Glutamatergic neuron (in vitro differentiated cells): ENCODE results near the gene STXBP5L. TPM values are rescaled to one million over a fixed set of nuclear protein-coding genes. Genes with fewer than 3 reads are reported as not detected.

ENCODE experiments used
- DNase-seq: peaks from one replicate; pipeline ENCODE4 v3.0.0; 2022
- H3K27ac Mint-ChIP-seq: one replicate; pipeline ENCODE4 v1.8.0; 2020; ENCODE audit warnings: mild to moderate bottlenecking, mixed read lengths, inconsistent platforms; ENCODE audit not compliant: unreplicated experiment
- H3K27me3 Mint-ChIP-seq: one replicate; pipeline ENCODE4 v1.8.0; 2020; ENCODE audit warnings: mild to moderate bottlenecking, moderate library complexity, mixed read lengths, inconsistent platforms; ENCODE audit not compliant: unreplicated experiment
- H3K36me3 Mint-ChIP-seq: one replicate; pipeline ENCODE4 v1.8.0; 2020; ENCODE audit warnings: mild to moderate bottlenecking, mixed read lengths, inconsistent platforms; ENCODE audit not compliant: unreplicated experiment
- H3K4me1 Mint-ChIP-seq: one replicate; pipeline ENCODE4 v1.8.0; 2020; ENCODE audit warnings: mild to moderate bottlenecking, low read depth, mixed read lengths, inconsistent platforms; ENCODE audit not compliant: unreplicated experiment
- H3K4me3 Mint-ChIP-seq: one replicate; pipeline ENCODE4 v1.8.0; 2020; ENCODE audit warnings: mild to moderate bottlenecking, mixed read lengths, inconsistent platforms; ENCODE audit not compliant: unreplicated experiment
- H3K9me3 Mint-ChIP-seq: one replicate; pipeline ENCODE4 v1.8.0; 2020; ENCODE audit warnings: mild to moderate bottlenecking, moderate library complexity, mixed read lengths, inconsistent platforms; ENCODE audit not compliant: unreplicated experiment
- total RNA-seq: library from RNA; stranded (reverse); fragmentation: NEBNext Ultra II Directional; extraction: Animal tissue kit (Norgen Biotek cat#: 25700); gene quantifications from one replicate; pipeline ENCODE4 v1.2.1, GENCODE V29; 2021; ENCODE audit not compliant: unreplicated experiment
- TF ChIP-seq, protein P1 (sequence below): fragments of 200-600 bp; sonication (generic); IDR thresholded peaks from one replicate; pipeline ENCODE4 v1.5.0; 2021; ENCODE audit not compliant: partially characterized antibody, unreplicated experiment

The STXBP5L gene
- total RNA-seq, 1 donor from 2014 or later = 54.7 TPM

DNA sequence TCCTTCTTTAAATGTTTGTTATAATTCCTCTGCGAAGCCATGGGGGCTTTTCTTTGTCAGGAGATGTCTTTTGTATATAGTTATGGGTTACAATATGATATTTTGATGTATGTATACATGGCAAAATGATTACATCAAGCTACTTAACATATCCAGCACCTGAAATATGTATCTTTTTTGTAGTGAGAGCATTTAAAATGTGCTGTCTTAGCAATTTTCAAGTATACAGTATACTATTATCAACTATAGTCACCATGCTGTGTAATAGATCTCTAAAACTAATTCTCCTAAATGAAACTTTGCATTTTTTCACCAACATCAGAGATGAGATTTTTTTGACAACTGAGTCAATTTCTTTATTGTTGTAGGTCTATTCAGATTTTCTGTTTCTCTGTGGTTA, 77.2 kb downstream of the STXBP5L start:
- H3K4me3 Mint-ChIP-seq = no peak overlapping the region
- H3K9me3 Mint-ChIP-seq = peaks cover 4% of the 10 kb centered on the region
- TF ChIP-seq, protein P1, sequence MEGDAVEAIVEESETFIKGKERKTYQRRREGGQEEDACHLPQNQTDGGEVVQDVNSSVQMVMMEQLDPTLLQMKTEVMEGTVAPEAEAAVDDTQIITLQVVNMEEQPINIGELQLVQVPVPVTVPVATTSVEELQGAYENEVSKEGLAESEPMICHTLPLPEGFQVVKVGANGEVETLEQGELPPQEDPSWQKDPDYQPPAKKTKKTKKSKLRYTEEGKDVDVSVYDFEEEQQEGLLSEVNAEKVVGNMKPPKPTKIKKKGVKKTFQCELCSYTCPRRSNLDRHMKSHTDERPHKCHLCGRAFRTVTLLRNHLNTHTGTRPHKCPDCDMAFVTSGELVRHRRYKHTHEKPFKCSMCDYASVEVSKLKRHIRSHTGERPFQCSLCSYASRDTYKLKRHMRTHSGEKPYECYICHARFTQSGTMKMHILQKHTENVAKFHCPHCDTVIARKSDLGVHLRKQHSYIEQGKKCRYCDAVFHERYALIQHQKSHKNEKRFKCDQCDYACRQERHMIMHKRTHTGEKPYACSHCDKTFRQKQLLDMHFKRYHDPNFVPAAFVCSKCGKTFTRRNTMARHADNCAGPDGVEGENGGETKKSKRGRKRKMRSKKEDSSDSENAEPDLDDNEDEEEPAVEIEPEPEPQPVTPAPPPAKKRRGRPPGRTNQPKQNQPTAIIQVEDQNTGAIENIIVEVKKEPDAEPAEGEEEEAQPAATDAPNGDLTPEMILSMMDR = no peak
- H3K36me3 Mint-ChIP-seq = peaks cover 7% of the 10 kb centered on the region
- no peak for DNase-seq
- peaks cover 18% of the 10 kb centered on the region for H3K4me1 Mint-ChIP-seq
- no peaks in the 10 kb centered on the region for H3K27me3 Mint-ChIP-seq
- no peak overlapping the region for H3K27ac Mint-ChIP-seq

DNA sequence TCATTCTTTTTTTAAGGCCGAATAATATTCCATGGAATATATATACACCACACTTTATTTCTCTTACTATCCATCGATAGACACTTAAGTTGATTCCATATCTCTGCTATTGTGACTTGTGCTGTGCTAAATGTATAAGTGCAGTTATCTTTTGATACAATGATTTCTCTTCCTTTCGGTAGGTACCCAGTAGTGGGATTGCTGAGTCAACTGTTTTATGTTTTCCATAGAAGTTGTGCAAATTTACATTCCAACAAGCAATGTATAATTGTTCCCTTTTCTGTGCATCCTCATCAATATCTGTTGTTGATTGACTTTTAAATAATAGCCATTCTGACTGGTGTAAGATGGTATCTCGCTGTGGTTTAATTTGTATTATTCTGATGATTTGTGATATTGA, 81.0 kb downstream of the STXBP5L start:
- Mint-ChIP-seq H3K27me3 (no peaks in the 10 kb centered on the region), H3K4me3 (no peak overlapping the region), H3K27ac (no peak overlapping the region), H3K4me1 (peaks cover 4% of the 10 kb centered on the region), H3K36me3 (no peaks in the 10 kb centered on the region), H3K9me3 (peaks cover 2% of the 10 kb centered on the region)
- TF ChIP-seq, protein P1 = no peak
- DNase-seq = no peak

GRCh38 chr3:121018917-121019321, 110.9 kb downstream of the STXBP5L start:
- H3K27me3 Mint-ChIP-seq = no peaks in the 10 kb centered on the region
- no peak overlapping the region for H3K4me3 Mint-ChIP-seq
- DNase-seq = no peak
- H3K36me3 Mint-ChIP-seq = peaks cover 17% of the 10 kb centered on the region
- H3K27ac Mint-ChIP-seq = no peak overlapping the region
- TF ChIP-seq, protein P1 = no peak
- H3K4me1 Mint-ChIP-seq = no peaks in the 10 kb centered on the region
- peaks cover 5% of the 10 kb centered on the region for H3K9me3 Mint-ChIP-seq

DNA sequence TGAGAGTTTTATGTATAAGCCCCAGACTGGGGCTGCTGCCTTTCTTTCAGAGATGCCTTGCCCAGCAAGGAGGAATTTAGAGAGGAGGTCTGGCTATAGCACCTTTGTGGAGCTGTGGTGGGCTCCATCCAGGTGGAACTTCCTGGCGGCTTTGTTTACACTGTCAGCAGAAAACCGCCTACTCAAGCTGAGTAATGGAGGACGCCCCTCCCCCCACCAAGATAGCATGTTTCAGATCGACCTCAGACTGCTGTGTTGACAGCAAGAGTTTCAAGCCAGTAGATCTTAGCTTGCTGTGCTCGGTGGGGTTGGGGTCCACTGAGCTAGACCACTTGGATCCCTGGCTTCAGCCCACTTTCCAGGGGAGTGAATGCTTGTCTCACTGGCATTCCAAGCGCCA, 155.6 kb downstream of the STXBP5L start:
- TF ChIP-seq, protein P1 = no peak
- no peak overlapping the region for H3K4me3 Mint-ChIP-seq
- H3K27ac Mint-ChIP-seq = no peak overlapping the region
- peaks cover 5% of the 10 kb centered on the region for H3K9me3 Mint-ChIP-seq
- peaks cover 6% of the 10 kb centered on the region for H3K36me3 Mint-ChIP-seq
- no peak for DNase-seq
- peaks cover 5% of the 10 kb centered on the region for H3K4me1 Mint-ChIP-seq
- no peaks in the 10 kb centered on the region for H3K27me3 Mint-ChIP-seq

- no peak for DNase-seq
- H3K4me3 Mint-ChIP-seq = no peak overlapping the region
- peaks cover 5% of the 10 kb centered on the region for H3K4me1 Mint-ChIP-seq
- H3K36me3 Mint-ChIP-seq = peaks cover 6% of the 10 kb centered on the region
- TF ChIP-seq, protein P1 = no peak
- H3K27ac Mint-ChIP-seq = no peak overlapping the region
- peaks cover 5% of the 10 kb centered on the region for H3K9me3 Mint-ChIP-seq
- no peaks in the 10 kb centered on the region for H3K27me3 Mint-ChIP-seq
These were observed 156.1 kb downstream of the STXBP5L start for GRCh38 chr3:121064121-121064520.
